GM23338 (cell line): ENCODE data around the gene C4orf36.

Experiments
- CTCF ChIP-seq, 2 experiments: fragments of 200-600 bp in 1 of 2; sonication (generic) in 1 of 2; conservative IDR thresholded peaks; 2 replicates each; pipeline versions ENCODE4 v1.5.1 to v1.6.1; 2016 to 2017; ENCODE audit warnings: antibody characterized with exemption in 2 of 2, low read depth in 2 of 2, mild to moderate bottlenecking in 2 of 2, moderate library complexity in 1 of 2
- EZH2 ChIP-seq: fragments of 200-600 bp; sonication (generic); IDR thresholded peaks from one replicate; pipeline ENCODE4 v1.8.0; 2017; ENCODE audit warnings: antibody characterized with exemption, mild to moderate bottlenecking, low read depth; ENCODE audit not compliant: unreplicated experiment
- EZH2phosphoT487 ChIP-seq: fragments of 200-600 bp; sonication (generic); IDR thresholded peaks from one replicate; pipeline ENCODE4 v1.8.1; 2018; ENCODE audit warnings: antibody characterized with exemption; ENCODE audit not compliant: unreplicated experiment
- JUNB ChIP-seq: IDR thresholded peaks from one replicate; pipeline ENCODE4 v1.6.1; 2016; ENCODE audit warnings: antibody characterized with exemption; ENCODE audit not compliant: unreplicated experiment
- POLR2AphosphoS5 ChIP-seq: IDR thresholded peaks from 2 replicates; pipeline ENCODE4 v1.6.1; 2016; ENCODE audit warnings: antibody characterized with exemption, low read depth
- REST ChIP-seq: IDR thresholded peaks from one replicate; pipeline ENCODE4 v1.6.1; 2018; ENCODE audit warnings: antibody characterized with exemption; ENCODE audit not compliant: unreplicated experiment
- ZNF114 ChIP-seq: fragments of 250-450 bp; sonication (Bioruptor Pico); IDR thresholded peaks from 2 replicates; pipeline ENCODE4 v1.5.0; 2020; ENCODE audit warnings: mild to moderate bottlenecking, moderate library complexity
- ZNF462 ChIP-seq: fragments of 250-450 bp; sonication (Bioruptor Pico); IDR thresholded peaks from 2 replicates; pipeline ENCODE4 v1.5.0; 2020; ENCODE audit warnings: mild to moderate bottlenecking, moderate library complexity

GRCh38 chr4:86855572-86855971 is 36.6 kb downstream of the C4orf36 start:
- TF ChIP-seq CTCF (conservative IDR thresholded peaks at IDR 0.05; ENCODE audit: low read depth in 2 of 2) (no peak), EZH2 (no peak), POLR2AphosphoS5 (no peak), ZNF462 (CRISPR knock-in tag) (no peak), REST (no peak), ZNF114 (CRISPR knock-in tag) (no peak), EZH2phosphoT487 (no peak), JUNB (no peak)
